Psoas muscle (tissue), 8 donors: ENCODE measurements around the gene ARL6IP6. TPM values are rescaled to one million over a fixed set of nuclear protein-coding genes. Genes with fewer than 3 reads are reported as not detected.
A peak's percentile ranks its signal among the peaks of the same experiment; 100 is the strongest.
"Not testable (repeated sequence)": the region's sequence is repeated elsewhere in the genome, so short reads cannot be mapped to it uniquely, and the experiment has no call there.

Source experiments
- ATAC-seq, 4 donors: fragments of 200-7000 bp; cut with Tn5 transposase; one replicate each; pipeline ENCODE4 v1.9.1; 2020; ENCODE audit warnings: moderate library complexity in 3 of 4, mild to moderate bottlenecking in 2 of 4
- DNase-seq, 2 donors: peaks; one replicate each; pipeline ENCODE4 v3.0.0-alpha.2; 2020
- H3K27ac ChIP-seq: fragments of 200-600 bp; one replicate; pipeline ENCODE4 v1.8.0; 2022
- H3K27me3 ChIP-seq, 3 donors: fragments of 200-600 bp in 1 of 3; one replicate each; pipeline versions ENCODE4 v1.6.1 to v1.8.0; 2013 to 2022; ENCODE audit warnings: low read length in 2 of 3, mild to moderate bottlenecking in 2 of 3, moderate library complexity in 1 of 3; ENCODE audit not compliant: insufficient read depth in 3 of 3
- H3K36me3 ChIP-seq, 2 donors: fragments of 200-600 bp in 1 of 2; one replicate each; pipeline versions ENCODE4 v1.6.1 to v1.8.0; 2013 to 2022; ENCODE audit warnings: low read depth in 1 of 2, mild to moderate bottlenecking in 1 of 2, moderate library complexity in 1 of 2; ENCODE audit not compliant: insufficient read depth in 1 of 2
- H3K4me1 ChIP-seq: fragments of 200-600 bp; one replicate; pipeline ENCODE4 v1.8.0; 2022
- H3K4me3 ChIP-seq: fragments of 200-600 bp; one replicate; pipeline ENCODE4 v1.8.0; 2022; ENCODE audit warnings: mild to moderate bottlenecking
- H3K9me3 ChIP-seq: fragments of 200-600 bp; one replicate; pipeline ENCODE4 v1.8.0; 2022
- WGBS, 3 donors: extraction: QIAGEN DNeasy Blood & Tissue Kit; methylation state at CpG; one replicate each; pipeline versions ENCODE4 v1.1.6 to v1.1.7; 2013; 5-methylcytosine and 5-hydroxymethylcytosine counted together
- intact Hi-C, 2 donors: fragments of 100-400 bp; cut with DNase I; formaldehyde crosslinking; loops; one replicate each; pipeline versions ENCODE4 v1.11.0 to v1.14.2; 2022
- polyA plus RNA-seq, 3 donors: library from polyadenylated mRNA; stranded (reverse); fragments of 200-250 nt; gene quantifications; one replicate each; pipeline ENCODE4 v1.2.3, GENCODE V29; 2013
- total RNA-seq, 4 donors: library from RNA; stranded (reverse); fragmentation: NEBNext Ultra II Directional in 2 of 4; extraction: Animal tissue kit (Norgen Biotek cat#: 25700) in 2 of 4; gene quantifications; one replicate each; pipeline versions ENCODE4 v1.2.1 to v1.2.4, GENCODE V29; 2021 to 2023
- TF ChIP-seq, protein P1 (sequence below): fragments of 200-600 bp; IDR thresholded peaks from one replicate; pipeline ENCODE4 v1.8.0; 2022; ENCODE audit warnings: antibody characterized with exemption
- donor health status: healthy with polysubstance abuse.
- donor health status: DM: no; HTN: no; CAD: no; lungs with moderate emphysema.
- donor health status: Bipolar disorder and iron deficiency.
- donor health status: healthy.
- donor health status: DM: yes; HTN: yes; CAD: no.
- donor health status: DM: no; HTN: no; CAD: no.
- donor health status: DM: no; HTN: no; CAD: no.
- donor health status: DM: yes; HTN: yes; CAD: no.

Gene ARL6IP6
- total and polyA plus RNA-seq, 7 donors, result 3.0 to 7.8 (median 5.2) TPM

DNA sequence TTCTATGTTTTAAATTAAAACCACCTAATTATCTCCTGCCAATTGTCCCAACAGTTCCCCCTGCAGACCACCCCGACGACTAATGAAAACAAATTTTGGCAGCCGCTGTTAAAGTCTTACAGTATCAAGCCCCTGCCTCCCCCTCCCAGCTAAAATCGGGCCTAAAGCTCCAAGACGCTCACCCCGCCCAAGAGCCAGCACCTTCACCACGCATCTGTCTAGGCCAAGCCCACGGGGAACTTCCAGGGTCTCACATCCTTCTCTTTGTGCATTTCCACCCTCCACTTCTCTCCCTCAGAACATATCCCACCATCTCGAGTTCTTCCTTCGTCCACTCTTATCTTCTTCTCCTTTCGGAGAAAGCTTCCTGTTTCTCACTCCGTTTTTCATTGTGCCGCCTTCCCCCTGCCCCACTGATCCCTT, 1.6 kb upstream of the ARL6IP6 start:
- peaks cover 49% of the 10 kb centered on the region for H3K4me1 ChIP-seq
- H3K27me3 ChIP-seq, result no peaks in the 10 kb centered on the region
- WGBS, 3 donors, result 0 to 1% (median 0%) methylated on average over 13 of the region's 13 CpGs
- TF ChIP-seq, protein P1, sequence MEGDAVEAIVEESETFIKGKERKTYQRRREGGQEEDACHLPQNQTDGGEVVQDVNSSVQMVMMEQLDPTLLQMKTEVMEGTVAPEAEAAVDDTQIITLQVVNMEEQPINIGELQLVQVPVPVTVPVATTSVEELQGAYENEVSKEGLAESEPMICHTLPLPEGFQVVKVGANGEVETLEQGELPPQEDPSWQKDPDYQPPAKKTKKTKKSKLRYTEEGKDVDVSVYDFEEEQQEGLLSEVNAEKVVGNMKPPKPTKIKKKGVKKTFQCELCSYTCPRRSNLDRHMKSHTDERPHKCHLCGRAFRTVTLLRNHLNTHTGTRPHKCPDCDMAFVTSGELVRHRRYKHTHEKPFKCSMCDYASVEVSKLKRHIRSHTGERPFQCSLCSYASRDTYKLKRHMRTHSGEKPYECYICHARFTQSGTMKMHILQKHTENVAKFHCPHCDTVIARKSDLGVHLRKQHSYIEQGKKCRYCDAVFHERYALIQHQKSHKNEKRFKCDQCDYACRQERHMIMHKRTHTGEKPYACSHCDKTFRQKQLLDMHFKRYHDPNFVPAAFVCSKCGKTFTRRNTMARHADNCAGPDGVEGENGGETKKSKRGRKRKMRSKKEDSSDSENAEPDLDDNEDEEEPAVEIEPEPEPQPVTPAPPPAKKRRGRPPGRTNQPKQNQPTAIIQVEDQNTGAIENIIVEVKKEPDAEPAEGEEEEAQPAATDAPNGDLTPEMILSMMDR, result no peak
- DNase-seq (peak; percentile 20 to 46), ATAC-seq (no peak)
- no peaks in the 10 kb centered on the region for H3K9me3 ChIP-seq
- H3K27ac ChIP-seq, result peak overlapping the region; percentile 97
- H3K4me3 ChIP-seq, result peak overlapping the region; percentile 79
- H3K36me3 ChIP-seq, result peaks cover 0 to 48% of the 10 kb centered on the region in 2 donors
- intact Hi-C loops, result loop anchor here (2.0 to 10.0 kb wide), 4 partner anchors 35 to 542 kb away; partner anchors contain the start of genes STAM2 (in 2 of the 2) and FMNL2 (in 1 of the 2)

DNA sequence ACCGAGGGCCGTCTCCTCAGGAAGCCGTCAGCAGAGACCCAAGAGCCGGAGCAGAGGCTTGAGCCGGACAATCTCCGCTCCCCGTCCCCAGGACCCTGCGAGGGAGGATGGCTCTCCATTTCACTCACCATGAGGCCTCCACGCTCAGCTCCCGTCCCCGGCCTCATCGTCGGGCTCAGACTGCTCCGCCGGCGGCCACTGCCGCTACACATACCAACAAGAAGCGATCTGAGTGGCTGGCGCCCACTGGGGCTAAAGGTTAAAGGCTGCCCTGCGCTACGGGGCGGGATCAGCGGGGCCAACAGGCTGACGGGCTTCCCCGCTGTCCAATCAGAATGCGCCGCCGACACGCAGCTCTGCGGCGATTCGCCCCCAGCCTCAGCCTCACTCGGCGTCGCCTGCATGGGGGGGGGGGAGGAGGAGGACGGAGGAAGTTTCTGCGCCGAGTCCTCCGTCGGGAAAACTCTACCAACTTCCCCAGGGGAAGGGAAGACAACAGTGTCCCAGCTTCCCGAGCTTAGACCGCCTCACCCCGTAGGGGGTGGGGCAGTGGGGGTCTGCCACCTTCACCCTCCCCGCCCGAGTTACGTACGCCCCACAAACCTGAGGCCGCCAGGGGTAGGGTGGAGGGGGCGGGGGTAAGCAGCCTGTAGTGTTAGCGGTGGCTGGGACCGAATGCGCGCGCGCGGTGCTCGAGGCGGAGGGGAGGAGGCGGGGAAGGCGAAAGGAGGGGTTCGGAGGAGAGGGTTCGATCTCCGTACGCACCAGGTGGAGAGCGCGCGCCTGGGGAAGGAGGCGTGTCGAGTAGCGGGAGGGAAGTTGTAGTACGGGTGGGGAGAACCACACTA, 968 bp upstream of the ARL6IP6 start, which contains the start of gene PRPF40A:
PRPF40A (minus strand) TSS at position 234 of the 848 bp plus-strand sequence; CDS start at position 212, 22 bp downstream.
- peaks cover 49% of the 10 kb centered on the region for H3K4me1 ChIP-seq
- intact Hi-C loops, result loop anchor here (2.0 to 10.0 kb wide), 4 partner anchors 35 to 543 kb away; partner anchors contain the start of genes STAM2 (in 2 of the 2) and FMNL2 (in 1 of the 2)
- peak; percentile 91 to 94 (median 92) for ATAC-seq

DNA sequence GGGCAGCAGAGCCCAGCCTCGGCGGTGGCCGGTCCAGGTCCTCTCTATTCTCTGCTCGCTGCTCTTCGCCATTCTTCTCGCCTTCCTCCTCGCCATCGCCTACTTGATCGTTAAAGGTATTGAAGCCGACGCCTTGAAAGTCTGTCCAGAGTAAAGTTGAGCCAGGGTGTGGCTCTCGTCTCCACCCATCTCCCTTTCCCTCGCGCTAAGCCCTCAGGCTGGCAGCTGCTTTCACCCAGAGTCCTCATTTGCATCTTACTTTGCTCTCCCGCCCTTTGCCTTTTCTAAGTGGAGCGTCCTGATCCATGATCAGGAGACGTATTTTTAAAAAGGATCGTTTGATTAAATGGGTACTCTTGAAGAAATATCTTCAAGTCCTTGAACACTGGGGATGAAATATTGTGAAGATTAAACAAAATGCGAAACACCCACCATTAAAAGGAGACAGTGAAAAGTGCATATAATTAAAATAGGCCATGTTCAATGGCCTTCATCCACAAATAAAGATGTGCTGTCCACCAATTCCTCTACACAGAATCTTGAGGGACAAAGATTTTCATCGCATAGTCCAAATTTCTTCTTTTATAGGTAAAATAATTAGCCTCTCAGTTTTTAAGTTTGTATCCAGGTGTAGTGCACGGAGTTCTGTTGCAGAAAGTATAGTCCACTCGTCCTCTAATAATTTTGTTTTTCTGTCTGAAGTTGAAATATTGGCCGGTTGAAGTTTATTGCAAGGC, 657 bp downstream of the ARL6IP6 start:
- Histone ChIP-seq H3K4me3 (peak overlapping the region; percentile 79), H3K27me3 (no peaks in the 10 kb centered on the region), H3K4me1 (peaks cover 38% of the 10 kb centered on the region), H3K9me3 (no peaks in the 10 kb centered on the region), H3K36me3 (peaks cover 0 to 25% of the 10 kb centered on the region in 2 donors), H3K27ac (peak overlapping the region; percentile 97)
- no peak for DNase-seq
- TF ChIP-seq, protein P1, result no peak
- no peak for ATAC-seq
- WGBS, 3 donors, result 2 to 4% (median 4%) methylated on average over 23 of the region's 23 CpGs
- intact Hi-C loops, result loop anchor here (5.0 to 10.0 kb wide), 3 partner anchors 37 to 542 kb away; partner anchors contain the start of genes FMNL2 (in 1 of the 2) and STAM2 (in 1 of the 2)

More for the DNA sequence above, 968 bp upstream of the ARL6IP6 start, which contains the start of gene PRPF40A:
- H3K4me3 ChIP-seq, result peak within 1 kb of the TSS; percentile 79
- no peaks in the 10 kb centered on the region for H3K9me3 ChIP-seq
- no peaks in the 10 kb centered on the region for H3K27me3 ChIP-seq
- peak; percentile 99 to 100 for DNase-seq
- TF ChIP-seq, protein P1, result no peak
- H3K36me3 ChIP-seq, result peaks cover 0 to 42% of the 10 kb centered on the region in 2 donors
- 0 to 1% (median 0%) methylated on average over 66 to 71 of the region's 71 CpGs for WGBS, 3 donors
- peak within 1 kb of the TSS; percentile 97 for H3K27ac ChIP-seq

DNA sequence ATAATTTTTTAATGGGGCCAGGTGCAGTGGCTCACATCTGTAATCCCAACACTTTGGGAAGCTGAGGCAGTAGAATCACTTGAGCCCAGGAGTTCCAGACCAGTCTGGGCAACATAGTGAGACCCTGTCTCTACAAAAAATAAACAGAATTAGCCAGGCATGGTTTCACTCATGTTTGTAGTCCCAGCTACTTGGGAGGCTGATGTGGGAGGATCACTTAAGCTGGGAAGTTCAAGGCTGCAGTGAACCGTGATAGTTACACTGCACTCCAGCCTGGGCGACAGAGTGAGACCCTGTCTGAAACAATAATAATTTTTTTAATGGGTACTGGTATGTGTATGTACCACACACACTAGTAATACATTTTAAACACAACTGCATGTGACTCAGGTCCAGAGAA, 2.4 kb downstream of the ARL6IP6 start:
- TF ChIP-seq, protein P1, result no peak
- Histone ChIP-seq H3K4me3 (no peak overlapping the region), H3K36me3 (peaks cover 0 to 9% of the 10 kb centered on the region in 2 donors), H3K27ac (no peak overlapping the region), H3K27me3 (no peaks in the 10 kb centered on the region), H3K4me1 (peaks cover 26% of the 10 kb centered on the region), H3K9me3 (no peaks in the 10 kb centered on the region)
- ATAC-seq (no peak), DNase-seq (no peak)
- intact Hi-C loops, result no loop called here
- WGBS, 3 donors, result 88 to 91% (median 89%) methylated on average over 2 of the region's 2 CpGs

DNA sequence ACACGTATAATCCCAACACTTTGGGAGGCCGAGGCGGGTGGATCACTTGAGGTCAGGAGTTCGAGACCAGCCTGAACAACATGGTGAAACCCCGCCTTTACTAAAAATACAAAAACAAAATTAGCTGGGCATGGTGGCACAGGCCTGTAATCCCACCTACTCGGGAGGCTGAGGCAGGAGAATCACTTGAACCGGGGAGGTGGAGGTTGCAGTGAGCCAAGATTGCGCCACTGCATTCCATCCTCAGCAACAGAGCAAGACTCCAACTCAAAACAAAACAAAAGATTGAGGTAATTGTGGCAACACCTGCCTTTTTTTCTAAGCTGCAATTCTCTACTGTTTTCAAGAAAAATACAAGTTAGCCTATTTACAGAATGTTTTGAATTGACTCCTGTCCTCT, 4.2 kb downstream of the ARL6IP6 start:
- not testable (repeated sequence) for DNase-seq

More for the DNA sequence above, 4.2 kb downstream of the ARL6IP6 start:
- ATAC-seq, H3K27me3 ChIP-seq, H3K9me3 ChIP-seq, H3K4me3 ChIP-seq, H3K27ac ChIP-seq, intact Hi-C loops, H3K36me3 ChIP-seq: not testable (repeated sequence)
- 95 to 97% (median 96%) methylated on average over 8 of the region's 8 CpGs for WGBS, 3 donors
- peaks cover 19% of the 10 kb centered on the region for H3K4me1 ChIP-seq
